ENCODE data around the gene CHCHD3.

CHCHD3 gene

GRCh38 chr7:133081599-133082389, at the start of gene CHCHD3:
TSS of gene CHCHD3 (minus strand) at chr7:133082090. CDS start at chr7:133081937, 153 bp downstream.
- DNase-seq, result peak; percentile 97

- DNase-seq, result no peak
Measured at GRCh38 chr7:133130166-133130565, 48.3 kb upstream of the CHCHD3 start.

GRCh38 chr7:133126422-133126821, 44.5 kb upstream of the CHCHD3 start:
- DNase-seq, result no peak

GRCh38 chr7:133124974-133125373, 43.1 kb upstream of the CHCHD3 start:
- DNase-seq, result no peak

- no peak for DNase-seq
Measured at GRCh38 chr7:133121175-133121844, 39.4 kb upstream of the CHCHD3 start.

GRCh38 chr7:133119067-133119466, 37.2 kb upstream of the CHCHD3 start:
- no peak for DNase-seq

GRCh38 chr7:133118261-133118660, 36.4 kb upstream of the CHCHD3 start:
- no peak for DNase-seq

GRCh38 chr7:133117452-133117851, 35.6 kb upstream of the CHCHD3 start:
- DNase-seq, result no peak

- no peak for DNase-seq
Measured at GRCh38 chr7:133115596-133115995, 33.7 kb upstream of the CHCHD3 start.

- DNase-seq, result no peak
Measured at GRCh38 chr7:133114519-133114918, 32.6 kb upstream of the CHCHD3 start.

GRCh38 chr7:133112976-133113375, 31.1 kb upstream of the CHCHD3 start:
- no peak for DNase-seq

GRCh38 chr7:133112335-133112734, 30.4 kb upstream of the CHCHD3 start:
- DNase-seq, result no peak

- no peak for DNase-seq
Measured at GRCh38 chr7:133110312-133110711, 28.4 kb upstream of the CHCHD3 start.

GRCh38 chr7:133109816-133110215, 27.9 kb upstream of the CHCHD3 start:
- DNase-seq, result no peak

- no peak for DNase-seq
Measured at GRCh38 chr7:133108023-133108422, 26.1 kb upstream of the CHCHD3 start.

GRCh38 chr7:133102276-133103060, 20.6 kb upstream of the CHCHD3 start:
- no peak for DNase-seq

GRCh38 chr7:133099633-133100286, 17.9 kb upstream of the CHCHD3 start:
- DNase-seq, result no peak

- DNase-seq, result no peak
Measured at GRCh38 chr7:133095119-133095671, 13.3 kb upstream of the CHCHD3 start.

GRCh38 chr7:133091943-133092464, 10.1 kb upstream of the CHCHD3 start:
- no peak for DNase-seq

- no peak for DNase-seq
Measured at GRCh38 chr7:133082390-133082766, 488 bp upstream of the CHCHD3 start.

GRCh38 chr7:133081119-133081598, 731 bp downstream of the CHCHD3 start:
- peak; percentile 22 for DNase-seq

GRCh38 chr7:133079296-133079695, 2.6 kb downstream of the CHCHD3 start:
- DNase-seq, result no peak

Measured in stimulated activated CD4-positive, alpha-beta T cell treated with anti-CD3 and anti-CD28 coated beads, Interleukin-1b, Interleukin-23, amount 100 ng/mL, for 48 hours (primary cell).